DOHH2 (cell line): Measurements from ENCODE around the gene KIF24.

Source experiments
- CTCF ChIP-seq: fragments of 200-600 bp; sonication (generic); IDR thresholded peaks from one replicate; pipeline ENCODE4 v1.5.1; 2014; ENCODE audit warnings: antibody characterized with exemption, mild to moderate bottlenecking, low read depth, low read length; ENCODE audit not compliant: poor library complexity, severe bottlenecking
- EZH2phosphoT487 ChIP-seq: fragments of 200-600 bp; sonication (generic); IDR thresholded peaks from 2 replicates; pipeline ENCODE4 v1.6.1; 2017; ENCODE audit warnings: borderline replicate concordance, mild to moderate bottlenecking, antibody characterized with exemption, low read length, moderate library complexity, mixed read lengths

- TF ChIP-seq CTCF (no peak), EZH2phosphoT487 (no peak)
Observed at GRCh38 chr9:34370335-34370969, 41.4 kb upstream of the KIF24 start.
